SIG-M5 (cell line): Measurements from ENCODE around the gene FNTB.
"Not testable (repeated sequence)": the region's sequence is repeated elsewhere in the genome, so short reads cannot be mapped to it uniquely, and the experiment has no call there.

Source experiments
- DNase-seq: peaks from one replicate; lab custom pipeline; 2025; lab: John Stamatoyannopoulos, UW

Gene FNTB

GRCh38 chr14:65087835-65088234, 101.1 kb downstream of the FNTB start:
- DNase-seq: not testable (repeated sequence)

DNA sequence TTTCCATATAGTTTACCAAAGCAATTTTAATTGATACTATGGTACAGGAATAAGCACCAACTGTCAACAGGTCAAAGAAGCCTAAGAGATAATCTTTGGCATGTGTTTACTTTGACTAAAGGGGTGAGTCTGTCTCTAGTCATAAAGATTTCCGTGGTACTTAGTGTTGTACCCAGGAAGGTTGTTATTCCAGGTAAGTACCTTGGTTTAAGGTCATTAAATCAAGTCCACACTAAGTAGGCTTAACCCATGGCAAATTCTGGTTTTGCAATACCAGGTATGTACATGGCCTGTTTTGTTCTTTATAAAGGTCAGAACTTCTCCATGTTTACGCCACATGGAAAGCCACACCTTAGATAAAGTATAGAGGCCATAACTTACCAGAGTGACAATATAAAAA, 105.7 kb downstream of the FNTB start:
- DNase-seq: no peak

- DNase-seq: no peak
Observed at GRCh38 chr14:65095633-65096205, 109.0 kb downstream of the FNTB start.

GRCh38 chr14:65096323-65097089, 109.8 kb downstream of the FNTB start:
- DNase-seq: no peak

GRCh38 chr14:65098586-65098985, 111.9 kb downstream of the FNTB start:
- peak; percentile 4 for DNase-seq

GRCh38 chr14:65100922-65101541, 114.3 kb downstream of the FNTB start:
- DNase-seq: no peak

GRCh38 chr14:65101631-65102440, 115.1 kb downstream of the FNTB start:
- no peak for DNase-seq

DNA sequence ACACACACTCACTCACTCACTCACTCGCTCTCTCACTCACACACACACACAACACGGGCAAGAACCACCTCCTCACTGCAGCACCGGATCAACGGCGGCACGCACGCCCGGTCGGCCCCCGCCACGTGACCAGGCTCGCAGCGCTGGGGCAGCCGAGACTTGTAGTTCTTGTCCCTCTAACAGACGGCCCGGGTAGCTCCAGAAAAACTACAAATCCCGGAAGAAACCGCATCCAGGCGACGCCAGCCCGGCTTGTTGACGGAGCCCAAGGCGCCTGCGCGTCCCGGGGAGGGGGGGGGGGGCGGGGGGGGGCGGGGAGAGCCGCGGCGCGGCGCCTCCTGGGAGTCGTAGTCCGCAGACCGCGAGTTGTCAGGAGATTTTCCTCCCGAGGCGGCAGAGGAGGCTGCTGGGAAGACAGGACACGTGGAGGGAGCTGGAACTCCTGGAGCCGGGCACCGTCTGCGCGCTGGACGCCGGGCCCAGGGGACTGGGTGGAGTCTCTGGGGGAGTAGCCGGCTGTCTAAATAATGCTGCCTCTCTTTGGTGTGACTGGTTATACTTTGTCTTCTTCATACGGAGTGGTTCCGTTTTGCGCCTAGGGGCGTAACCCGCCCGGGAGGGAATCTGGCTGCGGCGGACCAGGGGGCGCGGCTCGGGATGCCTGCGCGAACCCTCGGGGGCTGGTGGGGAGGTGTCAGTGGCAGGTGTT, 115.9 kb downstream of the FNTB start, which contains the start of gene MAX:
Gene MAX (minus strand): TSS at position 77 of the 709 bp plus-strand sequence. CDS start 178 bp downstream, outside the sequence.
- DNase-seq: peak; percentile 92

- DNase-seq: no peak
Observed at GRCh38 chr14:65103150-65103760, 116.6 kb downstream of the FNTB start.

DNA sequence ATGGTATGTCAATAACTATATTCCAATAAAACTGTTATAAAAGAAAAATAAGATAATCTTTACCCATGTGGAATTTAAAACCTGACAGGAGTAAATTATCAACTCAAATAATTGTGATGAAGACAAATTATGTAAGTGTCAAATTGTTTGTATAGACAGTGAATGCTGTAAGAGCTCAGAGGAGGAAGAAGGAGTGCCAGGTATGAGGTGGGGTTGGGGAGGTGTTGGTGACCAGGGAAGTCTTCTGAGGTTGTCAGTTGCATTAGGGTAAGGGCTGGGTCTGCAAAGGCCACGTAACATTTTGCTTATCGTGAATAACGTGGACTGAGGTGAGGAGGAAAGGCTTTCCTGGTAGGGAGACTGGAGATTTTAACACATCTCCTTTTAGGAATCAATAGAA, 118.1 kb downstream of the FNTB start:
- no peak for DNase-seq

DNA sequence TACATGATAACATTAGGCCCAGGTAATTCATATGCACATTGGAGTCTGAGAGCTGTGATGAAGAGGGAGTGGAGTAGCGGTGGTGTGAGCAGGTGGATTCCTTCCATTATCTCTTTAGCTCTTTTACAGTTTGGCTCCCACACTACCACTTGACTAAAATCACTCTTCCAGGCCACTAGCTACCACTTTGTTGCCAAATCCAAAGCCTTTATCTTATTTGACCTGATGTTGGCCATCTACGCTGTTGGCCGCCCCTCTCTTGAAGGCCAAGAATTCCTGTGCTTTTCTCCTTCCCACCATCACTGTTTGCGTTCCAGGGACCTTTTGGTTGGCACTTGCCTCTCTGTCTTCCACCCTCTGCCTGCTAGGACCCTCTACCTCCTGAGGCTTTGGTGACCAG, 119.6 kb downstream of the FNTB start:
- DNase-seq: no peak

GRCh38 chr14:65106736-65107135, 120.0 kb downstream of the FNTB start:
- DNase-seq: no peak

DNA sequence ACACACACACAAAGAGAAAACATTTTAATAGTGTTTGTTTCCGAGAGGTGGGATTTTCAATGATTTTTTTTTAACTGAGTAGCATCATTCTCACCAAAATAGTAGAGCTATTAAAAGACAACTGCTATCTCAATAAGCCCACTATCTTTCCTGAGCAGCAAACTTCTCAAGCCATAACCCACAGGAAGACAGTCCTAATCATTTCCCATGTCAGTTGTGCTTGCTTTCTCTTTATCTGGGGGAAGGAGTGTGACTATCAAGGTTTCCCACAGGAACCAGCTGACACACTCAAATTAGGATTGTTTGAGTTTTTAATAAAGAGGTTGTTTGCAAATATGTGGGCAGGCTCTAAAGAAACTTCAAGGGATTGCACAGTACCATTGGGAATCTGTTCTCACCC, 120.5 kb downstream of the FNTB start:
- no peak for DNase-seq

GRCh38 chr14:65109357-65109756, 122.7 kb downstream of the FNTB start:
- no peak for DNase-seq

- DNase-seq: no peak
Observed at GRCh38 chr14:65110525-65110924, 123.8 kb downstream of the FNTB start.
